Liver (tissue), 3 donors: Measurements from ENCODE around the gene KRTAP12-4.
"Not testable (repeated sequence)": the region's sequence is repeated elsewhere in the genome, so short reads cannot be mapped to it uniquely, and the experiment has no call there.

Source experiments
- TAF1 ChIP-seq: conservative IDR thresholded peaks from 2 replicates; pipeline ENCODE4 v1.6.1; 2016; ENCODE audit warnings: antibody characterized with exemption, mild to moderate bottlenecking
- TF ChIP-seq, protein P1 (sequence below): fragments of 150-350 bp; IDR thresholded peaks from 2 replicates; pipeline ENCODE4 v1.5.1; 2017; ENCODE audit warnings: improper control_type of control experiment, low read depth, low read length; ENCODE audit not compliant: missing input control
- TF ChIP-seq, protein P2 (sequence below): IDR thresholded peaks from 2 replicates; pipeline ENCODE4 v1.6.1; 2016; ENCODE audit warnings: antibody characterized with exemption, mild to moderate bottlenecking
- donor health status: healthy.
- donor health status: healthy.

DNA sequence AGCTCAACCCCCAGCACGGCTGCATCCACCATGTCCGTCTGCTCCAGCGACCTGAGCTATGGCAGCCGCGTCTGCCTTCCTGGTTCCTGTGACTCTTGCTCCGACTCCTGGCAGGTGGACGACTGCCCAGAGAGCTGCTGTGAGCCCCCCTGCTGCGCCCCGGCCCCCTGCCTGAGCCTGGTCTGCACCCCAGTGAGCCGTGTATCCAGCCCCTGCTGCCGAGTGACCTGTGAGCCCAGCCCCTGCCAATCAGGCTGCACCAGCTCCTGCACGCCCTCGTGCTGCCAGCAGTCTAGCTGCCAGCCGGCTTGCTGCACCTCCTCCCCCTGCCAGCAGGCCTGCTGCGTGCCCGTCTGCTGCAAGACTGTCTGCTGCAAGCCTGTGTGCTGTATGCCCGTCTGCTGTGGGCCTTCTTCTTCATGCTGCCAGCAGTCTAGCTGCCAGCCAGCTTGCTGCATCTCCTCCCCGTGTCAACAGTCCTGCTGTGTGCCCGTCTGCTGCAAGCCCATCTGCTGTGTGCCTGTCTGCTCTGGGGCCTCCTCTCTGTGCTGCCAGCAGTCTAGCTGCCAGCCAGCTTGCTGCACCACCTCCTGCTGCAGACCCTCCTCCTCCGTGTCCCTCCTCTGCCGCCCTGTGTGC, 42.8 kb upstream of the KRTAP12-4 start, which contains the start of gene KRTAP10-12:
- TF ChIP-seq, protein P1, sequence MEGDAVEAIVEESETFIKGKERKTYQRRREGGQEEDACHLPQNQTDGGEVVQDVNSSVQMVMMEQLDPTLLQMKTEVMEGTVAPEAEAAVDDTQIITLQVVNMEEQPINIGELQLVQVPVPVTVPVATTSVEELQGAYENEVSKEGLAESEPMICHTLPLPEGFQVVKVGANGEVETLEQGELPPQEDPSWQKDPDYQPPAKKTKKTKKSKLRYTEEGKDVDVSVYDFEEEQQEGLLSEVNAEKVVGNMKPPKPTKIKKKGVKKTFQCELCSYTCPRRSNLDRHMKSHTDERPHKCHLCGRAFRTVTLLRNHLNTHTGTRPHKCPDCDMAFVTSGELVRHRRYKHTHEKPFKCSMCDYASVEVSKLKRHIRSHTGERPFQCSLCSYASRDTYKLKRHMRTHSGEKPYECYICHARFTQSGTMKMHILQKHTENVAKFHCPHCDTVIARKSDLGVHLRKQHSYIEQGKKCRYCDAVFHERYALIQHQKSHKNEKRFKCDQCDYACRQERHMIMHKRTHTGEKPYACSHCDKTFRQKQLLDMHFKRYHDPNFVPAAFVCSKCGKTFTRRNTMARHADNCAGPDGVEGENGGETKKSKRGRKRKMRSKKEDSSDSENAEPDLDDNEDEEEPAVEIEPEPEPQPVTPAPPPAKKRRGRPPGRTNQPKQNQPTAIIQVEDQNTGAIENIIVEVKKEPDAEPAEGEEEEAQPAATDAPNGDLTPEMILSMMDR = not testable (repeated sequence)
- TF ChIP-seq, protein P2, sequence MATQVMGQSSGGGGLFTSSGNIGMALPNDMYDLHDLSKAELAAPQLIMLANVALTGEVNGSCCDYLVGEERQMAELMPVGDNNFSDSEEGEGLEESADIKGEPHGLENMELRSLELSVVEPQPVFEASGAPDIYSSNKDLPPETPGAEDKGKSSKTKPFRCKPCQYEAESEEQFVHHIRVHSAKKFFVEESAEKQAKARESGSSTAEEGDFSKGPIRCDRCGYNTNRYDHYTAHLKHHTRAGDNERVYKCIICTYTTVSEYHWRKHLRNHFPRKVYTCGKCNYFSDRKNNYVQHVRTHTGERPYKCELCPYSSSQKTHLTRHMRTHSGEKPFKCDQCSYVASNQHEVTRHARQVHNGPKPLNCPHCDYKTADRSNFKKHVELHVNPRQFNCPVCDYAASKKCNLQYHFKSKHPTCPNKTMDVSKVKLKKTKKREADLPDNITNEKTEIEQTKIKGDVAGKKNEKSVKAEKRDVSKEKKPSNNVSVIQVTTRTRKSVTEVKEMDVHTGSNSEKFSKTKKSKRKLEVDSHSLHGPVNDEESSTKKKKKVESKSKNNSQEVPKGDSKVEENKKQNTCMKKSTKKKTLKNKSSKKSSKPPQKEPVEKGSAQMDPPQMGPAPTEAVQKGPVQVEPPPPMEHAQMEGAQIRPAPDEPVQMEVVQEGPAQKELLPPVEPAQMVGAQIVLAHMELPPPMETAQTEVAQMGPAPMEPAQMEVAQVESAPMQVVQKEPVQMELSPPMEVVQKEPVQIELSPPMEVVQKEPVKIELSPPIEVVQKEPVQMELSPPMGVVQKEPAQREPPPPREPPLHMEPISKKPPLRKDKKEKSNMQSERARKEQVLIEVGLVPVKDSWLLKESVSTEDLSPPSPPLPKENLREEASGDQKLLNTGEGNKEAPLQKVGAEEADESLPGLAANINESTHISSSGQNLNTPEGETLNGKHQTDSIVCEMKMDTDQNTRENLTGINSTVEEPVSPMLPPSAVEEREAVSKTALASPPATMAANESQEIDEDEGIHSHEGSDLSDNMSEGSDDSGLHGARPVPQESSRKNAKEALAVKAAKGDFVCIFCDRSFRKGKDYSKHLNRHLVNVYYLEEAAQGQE = not testable (repeated sequence)
- not testable (repeated sequence) for TF ChIP-seq TAF1
